Neural progenitor cell (in vitro differentiated cells): Measurements from ENCODE around the gene DYRK2.

Experiments
- EZH2 ChIP-seq: fragments of 200-600 bp; sonication (generic); IDR thresholded peaks from 2 replicates; pipeline ENCODE4 v1.6.1; 2017; ENCODE audit warnings: antibody characterized with exemption, mild to moderate bottlenecking, moderate library complexity
- TF ChIP-seq, protein P1 (sequence below): fragments of 200-600 bp; sonication (generic); IDR thresholded peaks from 2 replicates; pipeline ENCODE4 v1.5.1; 2017; ENCODE audit warnings: antibody characterized with exemption, mild to moderate bottlenecking

DNA sequence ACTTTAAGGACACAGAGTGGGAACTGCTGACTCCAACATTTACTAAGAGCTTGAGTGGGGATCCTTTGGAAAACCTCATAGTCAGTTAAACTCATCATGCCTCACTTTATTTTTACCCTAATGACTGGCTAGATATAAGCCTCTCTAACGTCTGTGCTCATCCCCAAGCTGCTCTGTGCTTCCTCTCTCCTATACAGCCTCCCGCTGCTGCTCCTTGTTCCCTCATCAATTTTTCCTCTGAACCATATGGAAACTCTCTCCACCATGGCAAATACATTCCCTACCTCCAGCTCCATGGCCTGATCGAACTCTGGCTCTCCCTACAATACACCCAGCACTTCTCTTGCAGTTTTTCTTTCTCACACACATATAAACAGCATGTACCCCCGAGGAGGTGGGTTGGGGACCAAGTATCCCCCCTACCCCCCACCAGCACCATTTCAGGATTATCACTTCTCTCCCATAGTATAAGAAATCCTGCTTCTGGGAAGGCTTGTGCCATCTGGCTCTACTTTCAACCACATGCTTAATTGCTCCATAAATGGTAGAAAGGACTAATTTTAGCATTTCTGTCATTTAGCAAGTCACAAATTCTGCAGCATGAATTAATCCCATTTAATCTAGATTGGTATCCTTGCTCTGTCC is 39.2 kb upstream of the DYRK2 start:
- TF ChIP-seq, protein P1, sequence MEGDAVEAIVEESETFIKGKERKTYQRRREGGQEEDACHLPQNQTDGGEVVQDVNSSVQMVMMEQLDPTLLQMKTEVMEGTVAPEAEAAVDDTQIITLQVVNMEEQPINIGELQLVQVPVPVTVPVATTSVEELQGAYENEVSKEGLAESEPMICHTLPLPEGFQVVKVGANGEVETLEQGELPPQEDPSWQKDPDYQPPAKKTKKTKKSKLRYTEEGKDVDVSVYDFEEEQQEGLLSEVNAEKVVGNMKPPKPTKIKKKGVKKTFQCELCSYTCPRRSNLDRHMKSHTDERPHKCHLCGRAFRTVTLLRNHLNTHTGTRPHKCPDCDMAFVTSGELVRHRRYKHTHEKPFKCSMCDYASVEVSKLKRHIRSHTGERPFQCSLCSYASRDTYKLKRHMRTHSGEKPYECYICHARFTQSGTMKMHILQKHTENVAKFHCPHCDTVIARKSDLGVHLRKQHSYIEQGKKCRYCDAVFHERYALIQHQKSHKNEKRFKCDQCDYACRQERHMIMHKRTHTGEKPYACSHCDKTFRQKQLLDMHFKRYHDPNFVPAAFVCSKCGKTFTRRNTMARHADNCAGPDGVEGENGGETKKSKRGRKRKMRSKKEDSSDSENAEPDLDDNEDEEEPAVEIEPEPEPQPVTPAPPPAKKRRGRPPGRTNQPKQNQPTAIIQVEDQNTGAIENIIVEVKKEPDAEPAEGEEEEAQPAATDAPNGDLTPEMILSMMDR = no peak
- TF ChIP-seq EZH2 = no peak
